ENCODE data around the gene SLC11A1.

SLC11A1 gene

GRCh38 chr2:218437969-218438368 lies 55.9 kb downstream of the SLC11A1 start:
- DNase-seq, result no peak

GRCh38 chr2:218438596-218438995 lies 56.5 kb downstream of the SLC11A1 start:
- DNase-seq, result no peak

- DNase-seq, result no peak
These were observed 62.8 kb downstream of the SLC11A1 start for GRCh38 chr2:218444692-218445357.

- DNase-seq, result no peak
These were observed 63.5 kb downstream of the SLC11A1 start for GRCh38 chr2:218445602-218446001.

Measured in EL (cell line).